Neural progenitor cell (in vitro differentiated cells): ENCODE measurements around the gene ELANE. TPM values are rescaled to one million over a fixed set of nuclear protein-coding genes. Genes with fewer than 3 reads are reported as not detected.

ENCODE experiments used
- DNase-seq: peaks from one replicate; pipeline ENCODE4 v3.0.0-alpha.2; 2016; ENCODE audit warnings: low spot score
- H2AFZ ChIP-seq: fragments of 200-600 bp; sonication (generic); replicated peaks from 2 replicates; pipeline ENCODE4 v1.6.1; 2016; ENCODE audit warnings: antibody characterized with exemption
- H3F3A ChIP-seq: fragments of 200-600 bp; sonication (generic); 2 replicates; pipeline ENCODE4 v1.6.1; 2016; ENCODE audit warnings: antibody characterized with exemption, low read depth
- H3K27ac ChIP-seq: fragments of 200-600 bp; sonication (generic); 2 replicates; pipeline ENCODE4 v1.5.1; 2016; ENCODE audit warnings: mild to moderate bottlenecking
- H3K27me3 ChIP-seq: fragments of 200-600 bp; sonication (generic); 2 replicates; pipeline ENCODE4 v1.6.1; 2016; ENCODE audit warnings: mild to moderate bottlenecking, moderate library complexity
- H3K36me3 ChIP-seq: fragments of 200-600 bp; sonication (generic); 2 replicates; pipeline ENCODE4 v1.5.1; 2016
- H3K4me1 ChIP-seq: fragments of 200-600 bp; sonication (generic); 2 replicates; pipeline ENCODE4 v1.6.1; 2016; ENCODE audit warnings: mixed run types
- H3K4me2 ChIP-seq: fragments of 200-600 bp; sonication (generic); 2 replicates; pipeline ENCODE4 v1.6.1; 2016
- H3K4me3 ChIP-seq: fragments of 200-600 bp; sonication (generic); 2 replicates; pipeline ENCODE4 v1.5.1; 2016
- H3K79me2 ChIP-seq: fragments of 200-600 bp; sonication (generic); 2 replicates; pipeline ENCODE4 v1.6.1; 2016; ENCODE audit warnings: low read depth
- H3K9ac ChIP-seq: fragments of 200-600 bp; sonication (generic); 2 replicates; pipeline ENCODE4 v1.6.1; 2016
- H3K9me3 ChIP-seq: fragments of 200-600 bp; sonication (generic); 2 replicates; pipeline ENCODE4 v1.5.1; 2016; ENCODE audit warnings: low read depth
- H4K20me1 ChIP-seq: fragments of 200-600 bp; sonication (generic); 2 replicates; pipeline ENCODE4 v1.6.1; 2016; ENCODE audit warnings: low read depth
- H3K27ac Mint-ChIP-seq: 3 replicates; pipeline ENCODE4 v1.8.0; 2021; ENCODE audit warnings: mixed read lengths
- H3K27me3 Mint-ChIP-seq: 2 replicates; pipeline ENCODE4 v1.8.0; 2022; ENCODE audit warnings: low read depth, mild to moderate bottlenecking, inconsistent platforms, moderate library complexity, mixed read lengths; ENCODE audit not compliant: insufficient read depth
- H3K36me3 Mint-ChIP-seq: 3 replicates; pipeline ENCODE4 v1.8.0; 2021; ENCODE audit warnings: mixed read lengths
- H3K4me1 Mint-ChIP-seq: 3 replicates; pipeline ENCODE4 v1.8.0; 2021; ENCODE audit warnings: mixed read lengths
- H3K4me3 Mint-ChIP-seq: 3 replicates; pipeline ENCODE4 v1.8.0; 2021; ENCODE audit warnings: mild to moderate bottlenecking, moderate library complexity, mixed read lengths
- H3K9me3 Mint-ChIP-seq: 3 replicates; pipeline ENCODE4 v1.8.0; 2020; ENCODE audit warnings: mixed read lengths
- CTCF ChIP-seq: fragments of 200-600 bp; sonication (generic); IDR thresholded peaks from 2 replicates; pipeline ENCODE4 v1.5.1; 2017; ENCODE audit warnings: antibody characterized with exemption, mild to moderate bottlenecking
- EZH2 ChIP-seq: fragments of 200-600 bp; sonication (generic); IDR thresholded peaks from 2 replicates; pipeline ENCODE4 v1.6.1; 2017; ENCODE audit warnings: antibody characterized with exemption, mild to moderate bottlenecking, moderate library complexity
- EZH2phosphoT487 ChIP-seq: fragments of 200-600 bp; sonication (generic); IDR thresholded peaks from 2 replicates; pipeline ENCODE4 v1.6.1; 2017; ENCODE audit warnings: antibody characterized with exemption
- total RNA-seq: library from RNA; depleted of rRNA; stranded (reverse); fragments of >200 nt; gene quantifications from 2 replicates; pipeline ENCODE4 v1.2.3, GENCODE V29; 2015; ENCODE audit warnings: low replicate concordance

The ELANE gene
- total RNA-seq, 1 donor from 2014 or later: not detected

- Histone ChIP-seq H3K36me3 (no peaks in the 10 kb centered on the region), H3F3A (peaks cover 28% of the 10 kb centered on the region), H3K4me3 (no peak overlapping the region), H2AFZ (no peak overlapping the region), H3K27ac (peak overlapping the region; percentile 68), H3K4me2 (peak overlapping the region; percentile 42), H3K79me2 (no peaks in the 10 kb centered on the region), H3K9me3 (no peaks in the 10 kb centered on the region), H3K27me3 (no peaks in the 10 kb centered on the region), H4K20me1 (peaks cover 13% of the 10 kb centered on the region), H3K4me1 (peaks cover 6% of the 10 kb centered on the region), H3K9ac (no peak overlapping the region)
- Mint-ChIP-seq H3K4me3 (no peak overlapping the region), H3K36me3 (peaks cover 12% of the 10 kb centered on the region), H3K9me3 (no peaks in the 10 kb centered on the region), H3K27ac (no peak overlapping the region), H3K27me3 (peaks cover 5% of the 10 kb centered on the region), H3K4me1 (peaks cover 5% of the 10 kb centered on the region)
- TF ChIP-seq EZH2 (no peak), EZH2phosphoT487 (no peak), CTCF (no peak)
- peak; percentile 85 for DNase-seq
Observed at GRCh38 chr19:872266-872951, 20.3 kb downstream of the ELANE start.

- no peak overlapping the region for H2AFZ ChIP-seq
- TF ChIP-seq CTCF (no peak), EZH2phosphoT487 (no peak), EZH2 (no peak)
- no peaks in the 10 kb centered on the region for H3K79me2 ChIP-seq
- no peak overlapping the region for H3K9ac ChIP-seq
- no peak overlapping the region for H3K4me3 Mint-ChIP-seq
- H3K27me3 ChIP-seq: no peaks in the 10 kb centered on the region
- no peaks in the 10 kb centered on the region for H3K4me1 ChIP-seq
- H3K36me3 Mint-ChIP-seq: peaks cover 9% of the 10 kb centered on the region
- peaks cover 6% of the 10 kb centered on the region for H4K20me1 ChIP-seq
- no peaks in the 10 kb centered on the region for H3K9me3 Mint-ChIP-seq
- H3K27ac Mint-ChIP-seq: no peak overlapping the region
- H3K4me1 Mint-ChIP-seq: peaks cover 2% of the 10 kb centered on the region
- peak; percentile 62 for DNase-seq
- H3F3A ChIP-seq: peaks cover 22% of the 10 kb centered on the region
- no peak overlapping the region for H3K4me2 ChIP-seq
- H3K36me3 ChIP-seq: no peaks in the 10 kb centered on the region
- H3K9me3 ChIP-seq: no peaks in the 10 kb centered on the region
- no peak overlapping the region for H3K4me3 ChIP-seq
- peaks cover 5% of the 10 kb centered on the region for H3K27me3 Mint-ChIP-seq
- H3K27ac ChIP-seq: no peak overlapping the region
Observed at GRCh38 chr19:873084-873483, 21.0 kb downstream of the ELANE start.

- Histone ChIP-seq H2AFZ (no peak overlapping the region), H3K79me2 (no peaks in the 10 kb centered on the region), H3K4me3 (no peak overlapping the region), H3K4me2 (no peak overlapping the region), H3K27me3 (no peaks in the 10 kb centered on the region), H3K9ac (no peak overlapping the region), H3K9me3 (no peaks in the 10 kb centered on the region), H3K4me1 (no peaks in the 10 kb centered on the region), H3K27ac (no peak overlapping the region), H3K36me3 (no peaks in the 10 kb centered on the region), H3F3A (peaks cover 22% of the 10 kb centered on the region), H4K20me1 (peaks cover 4% of the 10 kb centered on the region)
- Mint-ChIP-seq H3K4me1 (peaks cover 2% of the 10 kb centered on the region), H3K9me3 (no peaks in the 10 kb centered on the region), H3K4me3 (no peak overlapping the region), H3K36me3 (peaks cover 9% of the 10 kb centered on the region), H3K27me3 (peaks cover 5% of the 10 kb centered on the region), H3K27ac (no peak overlapping the region)
- no peak for DNase-seq
- no peak for TF ChIP-seq CTCF
- TF ChIP-seq EZH2phosphoT487: no peak
- no peak for TF ChIP-seq EZH2
Observed at GRCh38 chr19:873561-874041, 21.5 kb downstream of the ELANE start.
